ENCODE measurements around the gene IFI16.
"Not testable (repeated sequence)": the region's sequence is repeated elsewhere in the genome, so short reads cannot be mapped to it uniquely, and the experiment has no call there.

IFI16 gene

GRCh38 chr1:159067699-159068621, 58.3 kb downstream of the IFI16 start:
- DNase-seq = peak in 1 of 2 donors; percentile 65

GRCh38 chr1:159068886-159069285, 59.2 kb downstream of the IFI16 start:
- no peak for DNase-seq

GRCh38 chr1:159071970-159072582, 62.4 kb downstream of the IFI16 start:
- DNase-seq = peak in 1 of 2 donors; percentile 32

- DNase-seq = no peak
Measured at GRCh38 chr1:159076438-159077119, 66.9 kb downstream of the IFI16 start, which contains the start of gene AIM2. Gene AIM2 (minus strand): TSS chr1:159076766. CDS start chr1:159073499, 3,267 bp downstream.

- peak in 1 of 2 donors; percentile 56 for DNase-seq
Measured at GRCh38 chr1:159077120-159077961, 67.6 kb downstream of the IFI16 start.

- DNase-seq = no peak
Measured at GRCh38 chr1:159079525-159079924, 69.8 kb downstream of the IFI16 start.

- DNase-seq = no peak
Measured at GRCh38 chr1:159081626-159082025, 71.9 kb downstream of the IFI16 start.

- DNase-seq = no peak
Measured at GRCh38 chr1:159083013-159083412, 73.3 kb downstream of the IFI16 start.

GRCh38 chr1:159084152-159084551, 74.4 kb downstream of the IFI16 start:
- no peak for DNase-seq

- no peak for DNase-seq
Measured at GRCh38 chr1:159084867-159085266, 75.2 kb downstream of the IFI16 start.

GRCh38 chr1:159088050-159088449, 78.3 kb downstream of the IFI16 start:
- DNase-seq = peak in 1 of 2 donors; percentile 78

GRCh38 chr1:159088546-159089183, 79.0 kb downstream of the IFI16 start:
- DNase-seq = no peak

- no peak for DNase-seq
Measured at GRCh38 chr1:159089184-159089791, 79.6 kb downstream of the IFI16 start.

- DNase-seq = no peak
Measured at GRCh38 chr1:159090286-159091179, 80.8 kb downstream of the IFI16 start.

GRCh38 chr1:159091180-159091560, 81.5 kb downstream of the IFI16 start:
- DNase-seq = no peak

- DNase-seq = peak in 1 of 2 donors; percentile 42
Measured at GRCh38 chr1:159091607-159092031, 81.9 kb downstream of the IFI16 start.

- DNase-seq = peak in 1 of 2 donors; percentile 43
Measured at GRCh38 chr1:159092036-159092760, 82.5 kb downstream of the IFI16 start.

- no peak for DNase-seq
Measured at GRCh38 chr1:159098596-159098995, 88.9 kb downstream of the IFI16 start.

- no peak for DNase-seq
Measured at GRCh38 chr1:159100589-159100988, 90.9 kb downstream of the IFI16 start.

GRCh38 chr1:159103021-159103420, 93.3 kb downstream of the IFI16 start:
- not testable (repeated sequence) for DNase-seq

Measured in bone marrow (tissue), 2 donors.